ELF-1 (cell line): ENCODE data around the gene TSPAN5.
A peak's percentile ranks its signal among the peaks of the same experiment; 100 is the strongest.
"Not testable (repeated sequence)": the region's sequence is repeated elsewhere in the genome, so short reads cannot be mapped to it uniquely, and the experiment has no call there.

Source experiments
- DNase-seq: peaks from one replicate; pipeline ENCODE4 v3.0.0-alpha.2; 2016; ENCODE audit warnings: low read depth, low spot score

The TSPAN5 gene

DNA sequence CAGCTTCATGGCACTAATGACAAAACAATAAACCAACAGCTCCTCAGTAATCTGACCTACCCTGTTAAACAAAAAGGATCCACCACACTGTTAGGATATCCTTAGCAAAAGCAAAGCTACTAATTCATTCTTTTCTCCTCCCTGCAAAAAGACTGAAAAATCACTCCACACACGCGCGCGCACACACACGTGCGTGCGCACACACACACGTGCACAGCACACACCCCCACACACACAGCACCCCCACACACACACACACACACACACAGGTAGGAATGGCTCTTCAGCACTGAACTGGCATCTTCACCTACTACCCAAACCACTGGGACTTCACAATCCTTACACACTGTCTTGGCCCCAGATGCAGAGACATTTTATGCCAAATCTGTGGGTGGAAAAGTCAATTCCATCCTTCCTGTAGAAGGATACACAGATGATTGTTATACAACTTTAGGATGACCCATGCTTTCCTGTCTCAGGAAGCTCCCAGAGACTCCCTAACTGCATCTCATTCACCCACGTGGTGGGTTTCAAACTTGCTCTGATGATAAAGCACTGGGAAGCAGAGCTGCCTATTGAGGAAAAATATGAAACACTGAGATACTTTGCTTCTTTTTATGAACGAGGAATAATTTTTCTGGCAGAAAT lies 102.5 kb downstream of the TSPAN5 start:
- no peak for DNase-seq

DNA sequence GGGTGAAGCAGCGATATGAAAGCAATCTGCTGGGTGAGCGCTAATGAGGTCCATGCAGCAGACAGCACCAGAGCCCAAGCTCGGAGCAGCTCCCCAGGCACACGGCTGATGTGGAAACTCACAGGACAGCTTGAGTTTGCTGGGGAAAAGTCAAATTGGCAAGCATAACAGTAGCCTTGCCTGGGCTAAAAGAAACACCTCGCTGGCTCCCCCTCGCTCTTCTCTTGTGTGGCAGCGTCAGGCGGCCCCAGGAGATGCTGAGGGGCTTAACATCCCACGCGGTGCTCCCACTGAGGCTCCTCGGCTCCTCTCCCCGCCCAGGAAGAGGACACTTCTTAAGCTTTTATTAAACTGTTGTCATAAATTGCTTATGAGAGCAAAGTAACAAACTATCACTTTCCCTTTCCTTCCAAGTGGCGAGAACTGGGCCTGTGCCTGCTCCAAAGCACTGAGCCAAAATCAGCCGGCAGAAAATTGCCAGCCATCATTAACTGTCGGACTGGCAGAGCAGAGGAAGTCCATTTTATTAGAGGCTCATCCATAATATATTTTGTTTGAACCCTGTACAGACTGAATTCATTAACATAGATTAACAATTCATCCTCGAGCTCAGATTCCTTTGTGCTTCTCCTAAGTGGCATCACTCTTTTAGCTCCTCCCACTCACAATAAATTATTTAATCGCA lies 111.4 kb downstream of the TSPAN5 start:
- peak; percentile 13 for DNase-seq

DNA sequence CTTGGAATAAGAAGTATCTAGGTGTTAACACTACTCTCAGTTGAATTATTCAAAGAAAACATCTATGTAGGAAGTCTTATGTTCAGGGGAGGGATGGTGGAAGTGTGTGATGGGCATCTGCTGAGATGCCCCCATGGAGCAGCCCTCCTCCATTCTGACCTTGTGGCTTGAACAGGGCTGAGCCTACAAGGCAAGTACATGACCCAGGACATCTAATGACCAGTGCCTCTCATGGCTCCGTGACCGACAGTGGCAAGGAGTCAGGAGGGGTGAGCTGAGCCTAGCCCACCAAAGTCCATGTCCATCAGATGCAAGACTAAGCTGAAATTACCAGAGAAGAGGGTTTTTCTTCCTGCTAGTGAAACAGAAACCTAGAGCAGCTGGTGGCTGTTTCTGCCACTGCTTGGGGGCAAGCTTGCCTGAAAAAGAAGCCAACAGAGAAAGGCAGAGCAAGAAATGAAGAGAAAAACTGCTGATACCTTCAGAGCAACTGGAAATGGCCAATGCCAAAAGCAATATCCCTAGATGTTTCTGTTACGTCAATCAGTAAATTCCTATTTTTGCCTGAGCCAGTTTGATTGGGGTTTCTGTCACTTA lies 113.5 kb downstream of the TSPAN5 start:
- no peak for DNase-seq

DNA sequence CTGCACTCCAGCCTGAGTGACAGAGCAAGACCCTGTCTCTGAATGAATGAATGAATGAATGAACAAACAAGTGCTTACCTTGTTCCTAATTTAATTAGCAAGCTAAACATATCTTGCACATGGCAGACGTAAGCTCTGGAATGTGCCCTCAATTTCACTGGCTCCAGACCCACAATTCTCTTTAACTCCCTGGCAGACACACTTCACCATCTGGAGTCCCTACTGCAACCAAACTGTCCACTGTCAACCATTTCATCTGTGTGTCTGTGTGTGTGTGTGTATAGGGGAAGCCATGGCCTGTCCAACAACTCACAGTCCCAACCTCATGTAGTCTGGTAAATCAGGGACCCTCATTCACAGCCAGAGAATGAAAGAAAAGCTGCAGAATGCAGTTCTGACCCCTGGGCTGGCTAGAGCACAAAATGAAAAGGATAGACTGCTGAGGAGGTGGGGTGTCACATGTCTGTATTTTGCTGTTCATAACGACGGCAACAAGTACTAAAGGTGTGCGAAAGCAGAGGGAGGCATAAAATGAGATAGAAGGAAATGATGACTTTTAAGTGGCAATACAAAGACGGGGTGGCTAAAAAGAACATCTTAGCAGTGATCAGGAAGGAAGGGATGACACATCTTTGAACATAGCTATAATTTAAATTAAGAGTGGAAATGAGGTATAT lies 114.1 kb downstream of the TSPAN5 start:
- no peak for DNase-seq

DNA sequence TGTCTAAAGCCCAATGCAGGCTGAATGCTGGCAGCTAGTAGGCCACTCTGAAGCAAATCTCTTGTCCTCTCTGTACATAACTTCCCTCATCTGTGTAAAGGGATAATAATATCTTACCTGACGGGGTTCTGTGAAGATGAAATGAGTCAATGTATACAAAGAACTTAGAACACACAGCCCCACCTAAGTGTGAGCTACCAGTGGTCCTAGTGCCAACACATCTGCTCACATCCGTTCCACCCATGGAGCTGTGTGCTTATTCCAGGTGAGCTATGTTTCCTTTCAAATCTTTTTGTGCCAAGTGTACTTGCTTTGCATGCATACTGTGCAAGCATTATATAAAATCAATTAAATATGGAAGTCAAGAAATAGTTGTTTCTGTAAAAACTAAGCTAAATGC lies 116.4 kb downstream of the TSPAN5 start:
- no peak for DNase-seq

DNA sequence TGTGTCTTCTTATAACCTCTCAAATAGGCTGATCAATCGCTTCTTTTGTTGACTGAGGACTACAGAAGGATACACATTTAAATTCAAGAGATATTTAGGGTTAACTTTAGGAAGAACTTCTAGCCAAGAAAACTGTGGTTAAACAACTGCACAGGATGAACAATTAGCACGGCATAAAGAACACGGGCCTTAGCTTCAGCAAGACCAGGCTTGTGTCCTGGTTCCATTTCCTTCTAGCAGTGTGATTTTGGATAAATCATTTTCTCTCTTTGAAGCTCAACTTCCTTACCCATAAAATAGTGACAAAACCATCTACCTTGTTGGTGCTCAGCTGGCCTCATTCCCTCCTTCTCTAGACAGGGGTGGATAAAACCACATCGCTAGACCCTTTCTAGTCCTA lies 117.6 kb downstream of the TSPAN5 start:
- DNase-seq, result no peak

DNA sequence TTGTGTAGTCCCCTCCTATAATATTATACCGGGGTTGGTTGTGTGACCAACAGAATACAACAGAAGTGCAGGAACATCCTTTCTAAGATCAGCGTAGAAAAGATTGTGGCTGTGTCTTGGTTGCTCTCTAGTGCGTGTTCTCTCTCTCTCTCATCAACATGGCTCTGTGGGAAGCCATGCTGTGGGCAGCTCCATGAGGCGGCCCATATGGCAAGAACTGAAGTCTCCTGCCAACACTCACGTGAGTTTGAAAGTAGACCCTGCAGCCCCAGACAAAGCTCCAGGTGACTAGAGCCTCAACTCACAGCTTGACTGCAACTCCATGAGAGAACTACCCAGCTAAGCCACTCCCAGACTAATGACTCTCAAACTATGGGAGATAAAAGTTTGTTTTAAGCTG lies 118.7 kb downstream of the TSPAN5 start:
- DNase-seq, result no peak

DNA sequence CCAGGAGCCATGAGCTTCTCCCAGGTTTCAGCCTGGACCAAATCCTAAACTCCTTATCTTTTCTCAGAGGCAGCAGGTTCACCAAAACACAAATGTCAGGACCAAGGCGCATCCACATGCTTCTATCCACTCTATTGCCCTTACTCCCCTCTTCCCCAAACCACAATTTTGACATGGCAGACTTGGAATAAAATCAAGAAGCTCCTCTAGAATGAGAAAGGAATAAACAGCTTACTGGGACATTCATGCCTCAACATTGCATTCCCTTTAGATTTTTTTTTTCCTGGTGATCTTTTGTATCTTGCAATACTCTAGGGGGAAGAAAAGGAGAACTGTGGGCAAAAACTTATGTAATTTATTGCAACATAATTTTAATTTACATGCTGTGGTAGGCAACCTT lies 119.1 kb downstream of the TSPAN5 start:
- no peak for DNase-seq

DNA sequence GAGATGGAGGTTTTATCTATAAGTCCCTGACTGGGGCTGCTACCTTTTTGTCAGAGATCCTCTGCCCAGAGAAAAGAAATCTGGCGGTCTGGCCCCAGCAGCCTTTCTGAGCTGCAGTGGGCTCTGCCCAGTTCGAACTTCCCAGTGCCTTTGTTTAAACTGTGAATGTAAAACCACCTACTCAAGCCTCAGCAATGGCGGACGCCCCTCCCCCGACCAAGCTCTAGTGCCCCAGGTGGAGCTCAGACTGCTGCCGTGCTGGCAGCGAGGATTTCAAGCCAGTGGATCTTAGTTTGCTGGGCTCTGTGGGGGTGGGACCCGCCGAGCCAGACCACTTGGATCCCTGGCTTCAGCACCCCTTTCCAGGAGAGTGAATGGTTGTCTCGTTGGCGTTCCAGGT lies 121.8 kb downstream of the TSPAN5 start:
- peak; percentile 50 for DNase-seq

DNA sequence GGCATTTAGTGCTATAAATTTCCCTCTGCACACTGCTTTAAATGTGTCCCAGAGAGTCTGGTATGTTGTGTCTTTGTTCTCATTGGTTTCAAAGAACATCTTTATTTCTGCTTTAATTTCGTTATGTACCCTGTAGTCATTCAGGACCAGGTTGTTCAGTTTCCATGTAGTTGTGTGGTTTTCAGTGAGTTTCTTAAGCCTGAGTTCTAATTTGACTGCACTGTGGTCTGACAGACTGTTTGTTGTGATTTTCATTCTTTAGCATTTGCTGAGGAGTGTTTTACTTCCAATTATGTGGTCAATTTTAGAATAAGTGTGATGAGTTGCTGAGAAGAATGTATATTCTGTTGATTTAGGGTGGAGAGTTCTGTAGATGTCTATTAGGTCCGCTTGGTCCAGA lies 124.3 kb downstream of the TSPAN5 start:
- not testable (repeated sequence) for DNase-seq

DNA sequence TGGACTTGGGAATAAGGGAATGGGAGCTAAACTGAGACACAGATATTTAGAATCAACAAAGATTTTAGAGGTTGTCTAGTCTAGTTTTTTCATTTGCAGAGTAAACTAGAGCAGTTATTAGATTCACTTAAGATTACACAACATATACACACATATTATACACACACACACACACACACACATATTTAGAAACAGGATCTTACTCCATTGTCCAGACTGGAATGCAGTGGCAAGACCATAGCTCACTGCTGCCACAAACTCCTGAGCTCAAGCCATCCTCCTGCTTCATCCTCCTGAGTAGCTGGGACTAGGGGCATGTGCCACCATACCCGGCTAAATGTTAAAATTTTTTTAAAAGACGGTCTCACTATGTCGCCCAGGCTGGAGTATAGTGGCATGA lies 127.8 kb downstream of the TSPAN5 start:
- DNase-seq, result no peak

DNA sequence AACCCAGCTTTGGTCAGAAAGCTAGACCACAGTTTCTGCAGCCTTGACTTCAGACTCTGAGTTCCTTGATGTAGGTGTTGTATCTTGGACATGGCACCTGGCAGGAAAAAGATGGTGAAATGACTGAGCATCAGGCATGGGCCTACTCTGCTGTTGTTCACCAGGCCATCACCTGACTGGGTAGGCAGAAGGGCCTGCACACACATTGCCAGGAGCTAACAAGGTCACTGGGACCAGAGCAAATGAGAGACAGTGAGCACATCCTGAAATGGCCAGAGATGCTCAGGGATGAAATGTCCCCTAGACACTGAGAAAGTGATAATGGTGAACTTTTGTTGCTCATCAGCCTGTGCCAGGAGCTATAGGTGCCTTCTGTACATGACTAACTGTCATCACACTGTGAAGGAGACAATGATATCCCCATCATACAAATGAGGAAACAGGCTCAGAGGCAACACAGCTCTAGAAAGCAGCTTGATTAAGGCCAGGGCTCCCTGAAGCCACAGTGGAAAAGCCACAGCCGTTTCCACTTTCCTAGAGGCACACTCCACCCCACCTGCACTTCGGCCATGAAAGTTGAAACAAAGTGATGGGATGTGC lies 128.3 kb downstream of the TSPAN5 start:
- DNase-seq, result no peak

DNA sequence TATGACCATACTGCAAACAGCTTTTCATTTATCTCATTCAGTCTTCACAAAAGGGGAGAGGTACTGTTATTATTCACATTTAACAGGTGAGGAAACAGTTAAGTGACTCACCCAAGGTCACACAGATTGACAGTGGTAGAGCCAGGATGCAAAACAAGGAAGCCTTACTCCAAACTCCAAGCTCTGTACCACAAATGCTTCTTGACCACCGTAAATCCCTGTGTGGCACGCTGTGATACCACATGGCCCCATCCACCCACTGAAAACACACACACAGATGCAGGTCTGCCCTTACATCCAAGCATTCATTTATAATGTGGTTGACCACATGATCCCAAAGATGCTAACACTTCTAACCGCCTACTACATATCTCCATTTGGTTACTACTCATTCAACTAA lies 129.5 kb downstream of the TSPAN5 start:
- DNase-seq, result no peak

DNA sequence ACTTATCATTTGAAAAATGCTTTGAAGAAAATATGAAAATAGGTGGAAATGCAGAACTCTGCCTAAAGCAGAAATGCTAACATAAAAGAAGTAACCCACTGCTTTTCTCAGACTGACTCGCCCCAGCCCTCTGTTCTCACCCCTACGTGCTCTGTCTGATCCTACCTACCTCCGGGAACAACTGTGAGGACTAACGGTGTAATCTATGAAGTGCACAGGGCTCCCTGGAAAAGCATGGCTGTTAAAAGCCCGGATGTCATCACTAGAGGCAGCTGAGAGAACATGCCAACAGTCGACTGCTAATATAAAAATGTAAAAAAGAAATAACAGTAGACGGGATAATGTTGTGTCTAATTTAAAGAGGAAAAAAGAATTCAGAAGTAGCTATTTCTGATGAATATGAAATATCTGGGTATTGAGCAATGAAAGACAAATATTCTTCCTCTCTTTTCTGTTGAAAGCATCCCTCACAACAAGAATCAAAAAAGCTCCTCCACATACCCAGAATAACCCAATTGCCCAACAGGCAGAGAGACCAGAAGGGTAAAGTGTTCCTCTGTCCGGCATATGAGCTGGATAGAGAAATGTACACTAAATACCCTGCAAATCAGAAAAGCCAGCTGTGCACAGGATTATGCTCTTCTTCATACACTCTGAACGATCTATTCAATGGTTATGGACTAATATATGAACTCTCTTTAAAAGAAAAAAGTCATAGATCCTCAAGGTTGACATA lies 130.7 kb downstream of the TSPAN5 start:
- DNase-seq, result no peak

DNA sequence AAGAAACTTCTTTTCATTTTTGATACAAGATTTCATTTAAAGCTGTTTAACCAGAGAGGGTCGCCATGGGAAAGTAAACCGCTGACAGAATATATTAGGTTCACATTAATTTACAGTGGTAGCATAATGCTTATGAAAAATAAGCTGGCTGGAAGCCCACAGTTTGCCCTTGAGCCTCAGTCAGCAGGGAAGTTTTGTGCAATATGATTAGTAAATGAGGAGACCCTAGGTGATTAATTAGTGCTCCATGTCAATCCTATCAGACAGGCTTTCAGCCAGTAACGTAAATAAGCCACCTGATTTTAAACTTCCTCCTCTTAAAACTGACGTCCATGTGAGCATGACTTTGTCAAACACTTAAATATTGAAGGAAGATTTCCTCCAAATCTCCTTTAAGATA lies 134.2 kb downstream of the TSPAN5 start:
- no peak for DNase-seq

DNA sequence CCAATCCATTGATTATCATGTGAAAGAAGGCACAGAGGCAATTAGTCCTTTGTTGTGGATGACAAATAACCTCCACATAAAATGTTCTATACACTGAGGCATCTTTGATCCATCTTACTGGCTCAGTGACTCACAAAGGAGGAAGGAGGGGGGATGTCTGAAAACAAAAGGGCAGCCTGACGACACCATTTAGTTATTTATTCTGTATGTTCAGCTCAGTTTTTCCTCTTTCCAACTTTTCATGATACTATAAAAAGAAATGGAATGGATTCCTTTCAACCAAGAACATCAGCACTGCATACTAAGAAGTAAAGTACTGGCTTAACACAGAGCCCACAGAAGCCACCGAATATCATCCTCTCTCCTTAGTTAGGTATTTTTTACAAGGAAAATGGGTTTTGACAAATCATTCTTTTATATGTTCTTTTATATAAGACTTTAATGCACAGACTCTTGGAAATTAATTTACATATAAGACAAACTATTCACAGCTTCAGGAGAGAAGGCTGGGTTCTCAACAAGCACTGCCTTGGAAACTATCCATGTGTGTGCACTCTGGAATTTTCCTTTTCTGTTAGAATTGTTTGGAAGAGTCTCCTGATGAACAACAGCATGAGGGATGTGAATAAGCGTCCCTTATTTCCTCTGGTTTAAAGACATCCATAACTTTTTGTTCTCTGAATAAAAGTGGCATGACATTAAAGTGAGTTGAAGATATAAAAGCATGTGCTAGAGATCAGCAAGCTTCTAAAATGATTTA lies 135.6 kb downstream of the TSPAN5 start:
- DNase-seq, result no peak

DNA sequence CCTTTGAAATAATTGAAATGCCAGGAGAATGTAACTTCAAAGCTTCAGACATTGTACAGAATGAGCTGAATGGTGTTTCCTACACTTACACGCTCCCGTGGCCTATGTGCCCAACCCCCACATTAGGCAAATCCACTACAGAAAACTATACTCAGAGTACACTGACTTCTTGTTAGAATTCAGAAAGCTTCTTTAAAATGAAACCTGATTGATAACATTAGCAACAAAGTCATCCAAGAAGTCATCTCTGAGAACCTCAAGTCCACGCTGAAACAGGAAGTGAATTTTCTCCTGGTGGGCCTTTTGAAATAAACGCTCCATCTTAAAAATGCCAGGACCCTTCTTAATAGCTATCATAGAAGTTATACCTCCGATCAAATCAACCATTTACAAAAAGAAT lies 136.3 kb downstream of the TSPAN5 start:
- no peak for DNase-seq

DNA sequence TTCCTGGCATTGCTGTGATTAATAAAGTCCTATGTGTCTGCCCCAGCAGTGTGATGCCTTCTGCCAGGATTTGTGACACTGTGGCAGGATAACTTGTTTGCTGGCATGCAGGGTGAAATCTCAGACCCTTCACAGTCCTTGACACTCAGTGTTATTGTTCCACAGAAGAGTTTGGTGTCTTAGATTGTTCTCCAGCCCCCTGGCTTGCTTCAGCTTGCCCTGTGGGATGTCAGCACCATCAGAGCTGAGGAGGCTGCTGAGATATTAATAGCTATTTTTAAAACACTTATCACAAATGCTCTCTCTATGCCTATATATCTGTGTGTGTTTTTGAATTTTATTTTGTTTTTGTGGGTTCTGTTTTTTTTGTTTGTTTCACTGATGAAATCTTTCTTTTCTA lies 136.9 kb downstream of the TSPAN5 start:
- no peak for DNase-seq

DNA sequence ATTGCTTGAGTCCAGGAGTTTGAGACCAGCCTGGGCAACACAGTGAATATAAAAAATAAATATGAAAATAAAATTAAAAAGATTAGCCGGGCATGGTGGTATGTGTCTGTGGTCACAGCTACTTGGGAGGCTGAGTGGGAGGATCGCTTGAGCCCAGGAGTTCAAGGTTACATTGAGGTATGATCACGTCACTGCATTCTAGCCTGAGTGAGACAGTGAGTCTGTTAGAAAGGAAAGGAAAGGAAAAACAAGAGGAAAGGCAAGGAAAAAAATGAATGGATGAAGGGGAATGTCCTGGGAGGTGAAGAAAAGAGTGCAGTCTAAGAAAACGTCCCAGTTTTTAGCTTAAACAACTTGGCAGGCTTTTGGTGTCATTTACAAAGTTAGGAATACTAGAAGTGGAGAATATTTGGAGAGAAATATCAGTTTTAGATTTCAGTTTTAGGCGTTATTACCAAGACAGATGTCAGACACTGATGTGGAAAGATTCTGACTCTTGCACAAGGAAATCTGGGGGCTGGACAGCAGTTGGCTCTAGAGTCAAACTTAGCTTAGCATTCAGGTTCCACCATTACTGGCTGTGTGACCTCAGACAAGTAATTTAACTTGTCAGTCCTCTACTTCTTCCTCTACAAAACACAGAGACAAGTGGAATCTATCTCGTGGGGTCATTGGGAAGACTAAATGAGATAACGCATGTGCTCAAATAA lies 139.0 kb downstream of the TSPAN5 start:
- no peak for DNase-seq

DNA sequence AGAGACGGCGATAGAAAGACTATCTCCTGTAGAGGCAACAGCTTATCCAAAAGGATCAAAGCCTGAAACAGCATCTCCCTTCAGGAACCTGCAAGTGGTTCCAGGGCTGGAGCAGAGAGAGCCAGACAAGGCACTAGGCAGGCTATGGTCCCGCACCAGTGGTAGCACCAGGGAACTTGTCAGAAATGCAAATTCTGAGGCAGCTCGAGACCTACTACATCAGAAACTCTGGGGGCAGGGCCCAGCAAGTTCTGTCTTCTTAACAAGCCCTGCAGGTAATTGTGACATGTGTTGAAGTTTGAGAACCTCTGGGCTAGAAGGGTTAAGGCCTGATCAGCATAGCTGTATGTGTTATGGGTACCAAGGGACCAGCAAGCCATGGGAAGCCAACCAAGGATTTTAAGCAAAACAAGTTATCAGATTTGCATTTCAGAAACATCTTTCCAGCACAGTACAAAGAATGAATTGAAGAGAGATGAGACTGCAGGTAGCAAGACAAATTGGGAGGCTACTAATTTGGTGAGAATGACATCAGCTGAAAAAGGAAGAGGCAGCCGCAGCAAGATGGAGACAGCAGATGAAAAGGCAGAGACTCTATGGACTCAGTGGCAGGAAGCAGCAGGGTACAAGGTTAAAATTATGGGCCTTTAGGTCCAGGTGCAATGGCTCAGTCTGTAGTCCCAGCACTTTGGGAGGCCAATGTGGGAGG lies 139.7 kb downstream of the TSPAN5 start:
- no peak for DNase-seq
